Liver (tissue), 9 donors: ENCODE data around the gene TWF2. TPM values are rescaled to one million over a fixed set of nuclear protein-coding genes. Genes with fewer than 3 reads are reported as not detected.

Experiments used
- DNase-seq: peaks from one replicate; pipeline ENCODE4 v3.0.0-alpha.2; 2017; ENCODE audit warnings: low spot score
- H3K27ac ChIP-seq, 2 donors: one replicate each; pipeline ENCODE4 v1.7.0; 2013; ENCODE audit warnings: inconsistent platforms in 2 of 2, low read length in 2 of 2, control low read depth in 1 of 2, low read depth in 1 of 2, mild to moderate bottlenecking in 1 of 2
- H3K27me3 ChIP-seq, 4 donors: one replicate each; pipeline versions ENCODE4 v1.6.1 to v1.7.0; 2013; ENCODE audit warnings: low read length in 3 of 4, inconsistent platforms in 1 of 4, mild to moderate bottlenecking in 1 of 4, moderate library complexity in 1 of 4; ENCODE audit not compliant: control insufficient read depth in 4 of 4, insufficient read depth in 4 of 4
- H3K36me3 ChIP-seq, 4 donors: one replicate each; pipeline versions ENCODE4 v1.6.1 to v1.7.0; 2013; ENCODE audit warnings: low read length in 3 of 4, mild to moderate bottlenecking in 3 of 4, low read depth in 1 of 4, moderate library complexity in 1 of 4; ENCODE audit not compliant: control insufficient read depth in 4 of 4, insufficient read depth in 3 of 4
- H3K4me1 ChIP-seq, 4 donors: one replicate each; pipeline versions ENCODE4 v1.6.1 to v1.7.0; 2013; ENCODE audit warnings: low read length in 3 of 4, mild to moderate bottlenecking in 3 of 4, moderate library complexity in 1 of 4; ENCODE audit not compliant: control insufficient read depth in 4 of 4, insufficient read depth in 4 of 4
- H3K4me3 ChIP-seq, 3 donors: one replicate each; pipeline versions ENCODE4 v1.6.1 to v1.7.0; 2013; ENCODE audit warnings: low read length in 3 of 3, control low read depth in 1 of 3, low read depth in 1 of 3, mild to moderate bottlenecking in 1 of 3
- H3K9ac ChIP-seq, 2 donors: one replicate each; pipeline ENCODE4 v1.7.0; 2013; ENCODE audit warnings: low read length in 2 of 2, mild to moderate bottlenecking in 2 of 2, moderate library complexity in 2 of 2, control low read depth in 1 of 2, low read depth in 1 of 2
- H3K9me3 ChIP-seq, 4 donors: one replicate each; pipeline versions ENCODE4 v1.6.1 to v1.7.0; 2013; ENCODE audit warnings: low read length in 3 of 4; ENCODE audit not compliant: control insufficient read depth in 4 of 4
- EGR1 ChIP-seq, 2 donors: IDR thresholded peaks; 2 replicates each; pipeline ENCODE4 v1.6.1; 2016 to 2018; ENCODE audit warnings: antibody characterized with exemption in 2 of 2, low read depth in 2 of 2
- FOXA1 ChIP-seq: IDR thresholded peaks from 2 replicates; pipeline ENCODE4 v1.6.1; 2016; ENCODE audit warnings: antibody characterized with exemption
- FOXA2 ChIP-seq: IDR thresholded peaks from 2 replicates; pipeline ENCODE4 v1.6.1; 2016; ENCODE audit warnings: antibody characterized with exemption
- HNF4A ChIP-seq, 2 donors: conservative IDR thresholded peaks; 2 replicates each; pipeline ENCODE4 v1.6.1; 2016; ENCODE audit warnings: antibody characterized with exemption in 2 of 2, mild to moderate bottlenecking in 2 of 2
- NR2F2 ChIP-seq: IDR thresholded peaks from 2 replicates; pipeline ENCODE4 v1.6.1; 2016; ENCODE audit warnings: antibody characterized with exemption
- RXRA ChIP-seq, 2 donors: IDR thresholded peaks; 2 replicates each; pipeline ENCODE4 v1.6.1; 2017 to 2018; ENCODE audit warnings: antibody characterized with exemption in 2 of 2, mild to moderate bottlenecking in 1 of 2
- TAF1 ChIP-seq: conservative IDR thresholded peaks from 2 replicates; pipeline ENCODE4 v1.6.1; 2016; ENCODE audit warnings: antibody characterized with exemption, mild to moderate bottlenecking
- YY1 ChIP-seq: IDR thresholded peaks from 2 replicates; pipeline ENCODE4 v1.6.1; 2016; ENCODE audit warnings: antibody characterized with exemption, mild to moderate bottlenecking
- WGBS: extraction: QIAGEN DNeasy Blood & Tissue Kit; methylation state at CpG from one replicate; pipeline ENCODE4 v1.1.7; 2013; 5-methylcytosine and 5-hydroxymethylcytosine counted together
- polyA plus RNA-seq, 2 donors: library from polyadenylated mRNA; stranded (reverse) in 1 of 2; unstranded in 1 of 2; fragments of 200-250 nt in 1 of 2; fragments of >200 nt in 1 of 2; fragmentation: Nextera tagmentation in 1 of 2; extraction: Ambion mirVana in 1 of 2; gene quantifications; one replicate each; pipeline versions ENCODE4 v1.2.1 to v1.2.3, GENCODE V29; 2013 to 2015
- total RNA-seq, 2 donors: library from RNA; depleted of rRNA; stranded (reverse); fragments of >200 nt; gene quantifications; one replicate each; pipeline ENCODE4 v1.2.3, GENCODE V29; 2014
- TF ChIP-seq, protein P1 (sequence below): IDR thresholded peaks from 2 replicates; pipeline ENCODE4 v1.6.1; 2016; ENCODE audit warnings: antibody characterized with exemption, mild to moderate bottlenecking
- TF ChIP-seq, protein P2 (sequence below): IDR thresholded peaks from 2 replicates; pipeline ENCODE4 v1.6.1; 2016; ENCODE audit warnings: antibody characterized with exemption
- TF ChIP-seq, protein P3 (sequence below): fragments of 150-350 bp; IDR thresholded peaks from 2 replicates; pipeline ENCODE4 v1.5.1; 2017; ENCODE audit warnings: improper control_type of control experiment, low read depth, low read length; ENCODE audit not compliant: missing input control
- donor health status: healthy.
- donor health status: healthy.
- donor health status: healthy.
- donor health status: healthy.
- donor health status: healthy.

The TWF2 gene
- total and polyA plus RNA-seq, 4 donors: 12.0 to 26.3 (median 17.6) TPM

GRCh38 chr3:52248165-52248541 lies 9.2 kb upstream of the TWF2 start (continued):
- TF ChIP-seq, protein P1, sequence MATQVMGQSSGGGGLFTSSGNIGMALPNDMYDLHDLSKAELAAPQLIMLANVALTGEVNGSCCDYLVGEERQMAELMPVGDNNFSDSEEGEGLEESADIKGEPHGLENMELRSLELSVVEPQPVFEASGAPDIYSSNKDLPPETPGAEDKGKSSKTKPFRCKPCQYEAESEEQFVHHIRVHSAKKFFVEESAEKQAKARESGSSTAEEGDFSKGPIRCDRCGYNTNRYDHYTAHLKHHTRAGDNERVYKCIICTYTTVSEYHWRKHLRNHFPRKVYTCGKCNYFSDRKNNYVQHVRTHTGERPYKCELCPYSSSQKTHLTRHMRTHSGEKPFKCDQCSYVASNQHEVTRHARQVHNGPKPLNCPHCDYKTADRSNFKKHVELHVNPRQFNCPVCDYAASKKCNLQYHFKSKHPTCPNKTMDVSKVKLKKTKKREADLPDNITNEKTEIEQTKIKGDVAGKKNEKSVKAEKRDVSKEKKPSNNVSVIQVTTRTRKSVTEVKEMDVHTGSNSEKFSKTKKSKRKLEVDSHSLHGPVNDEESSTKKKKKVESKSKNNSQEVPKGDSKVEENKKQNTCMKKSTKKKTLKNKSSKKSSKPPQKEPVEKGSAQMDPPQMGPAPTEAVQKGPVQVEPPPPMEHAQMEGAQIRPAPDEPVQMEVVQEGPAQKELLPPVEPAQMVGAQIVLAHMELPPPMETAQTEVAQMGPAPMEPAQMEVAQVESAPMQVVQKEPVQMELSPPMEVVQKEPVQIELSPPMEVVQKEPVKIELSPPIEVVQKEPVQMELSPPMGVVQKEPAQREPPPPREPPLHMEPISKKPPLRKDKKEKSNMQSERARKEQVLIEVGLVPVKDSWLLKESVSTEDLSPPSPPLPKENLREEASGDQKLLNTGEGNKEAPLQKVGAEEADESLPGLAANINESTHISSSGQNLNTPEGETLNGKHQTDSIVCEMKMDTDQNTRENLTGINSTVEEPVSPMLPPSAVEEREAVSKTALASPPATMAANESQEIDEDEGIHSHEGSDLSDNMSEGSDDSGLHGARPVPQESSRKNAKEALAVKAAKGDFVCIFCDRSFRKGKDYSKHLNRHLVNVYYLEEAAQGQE: no peak

DNA sequence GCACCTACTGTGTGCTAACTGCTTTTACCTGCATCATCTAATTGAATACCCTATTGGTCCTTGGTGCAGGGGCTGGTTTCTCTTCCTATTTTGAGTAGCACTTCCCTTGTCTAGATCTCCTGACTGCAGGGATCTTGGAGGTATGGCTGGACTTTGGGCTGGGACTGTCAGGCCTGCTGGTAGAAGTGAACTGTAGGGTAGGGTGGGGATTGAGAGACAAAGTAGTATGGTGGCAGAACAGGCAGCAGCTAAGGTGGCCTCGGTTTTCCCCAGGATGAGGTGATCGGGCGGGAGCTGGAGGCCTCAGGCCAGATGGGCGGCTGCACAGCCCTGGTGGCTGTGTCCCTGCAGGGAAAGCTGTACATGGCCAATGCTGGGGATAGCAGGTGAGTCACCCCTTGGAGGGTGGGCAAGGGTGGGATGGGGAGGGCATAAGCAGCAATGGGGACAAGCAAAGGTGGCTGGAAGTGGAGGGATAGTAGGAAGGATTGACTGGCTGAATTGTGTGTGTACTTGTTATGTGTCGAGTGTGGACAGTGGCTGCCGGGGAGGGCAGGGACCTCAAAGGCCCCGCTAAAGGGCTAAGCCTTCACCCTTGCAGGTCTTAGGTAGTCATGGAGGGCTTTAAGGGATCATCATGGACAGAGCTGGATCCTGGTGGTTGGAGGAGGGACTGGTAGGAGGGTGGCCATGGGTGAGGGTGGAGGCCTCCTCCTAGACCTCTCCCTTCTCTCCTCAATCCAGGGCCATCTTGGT lies 8.6 kb upstream of the TWF2 start:
- no peaks in the 10 kb centered on the region for H3K9me3 ChIP-seq
- TF ChIP-seq, protein P1: no peak
- TF ChIP-seq, protein P2, sequence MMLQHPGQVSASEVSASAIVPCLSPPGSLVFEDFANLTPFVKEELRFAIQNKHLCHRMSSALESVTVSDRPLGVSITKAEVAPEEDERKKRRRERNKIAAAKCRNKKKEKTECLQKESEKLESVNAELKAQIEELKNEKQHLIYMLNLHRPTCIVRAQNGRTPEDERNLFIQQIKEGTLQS: no peak
- TF ChIP-seq, protein P3, sequence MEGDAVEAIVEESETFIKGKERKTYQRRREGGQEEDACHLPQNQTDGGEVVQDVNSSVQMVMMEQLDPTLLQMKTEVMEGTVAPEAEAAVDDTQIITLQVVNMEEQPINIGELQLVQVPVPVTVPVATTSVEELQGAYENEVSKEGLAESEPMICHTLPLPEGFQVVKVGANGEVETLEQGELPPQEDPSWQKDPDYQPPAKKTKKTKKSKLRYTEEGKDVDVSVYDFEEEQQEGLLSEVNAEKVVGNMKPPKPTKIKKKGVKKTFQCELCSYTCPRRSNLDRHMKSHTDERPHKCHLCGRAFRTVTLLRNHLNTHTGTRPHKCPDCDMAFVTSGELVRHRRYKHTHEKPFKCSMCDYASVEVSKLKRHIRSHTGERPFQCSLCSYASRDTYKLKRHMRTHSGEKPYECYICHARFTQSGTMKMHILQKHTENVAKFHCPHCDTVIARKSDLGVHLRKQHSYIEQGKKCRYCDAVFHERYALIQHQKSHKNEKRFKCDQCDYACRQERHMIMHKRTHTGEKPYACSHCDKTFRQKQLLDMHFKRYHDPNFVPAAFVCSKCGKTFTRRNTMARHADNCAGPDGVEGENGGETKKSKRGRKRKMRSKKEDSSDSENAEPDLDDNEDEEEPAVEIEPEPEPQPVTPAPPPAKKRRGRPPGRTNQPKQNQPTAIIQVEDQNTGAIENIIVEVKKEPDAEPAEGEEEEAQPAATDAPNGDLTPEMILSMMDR: no peak
- TF ChIP-seq FOXA1: no peak
- no peak for TF ChIP-seq FOXA2
- H3K4me1 ChIP-seq: peaks cover 3 to 23% (median 14%) of the 10 kb centered on the region in 4 donors
- H3K27me3 ChIP-seq: no peaks in the 10 kb centered on the region
- no peak for DNase-seq
- H3K4me3 ChIP-seq: no peak overlapping the region
- H3K9ac ChIP-seq: no peak overlapping the region
- peak overlapping the region in 1 of 2 donors; percentile 76 for H3K27ac ChIP-seq
- 94% methylated on average over 7 of the region's 7 CpGs for WGBS
- H3K36me3 ChIP-seq: peaks cover 0 to 13% (median 4%) of the 10 kb centered on the region in 4 donors

- peaks cover 0 to 13% (median 4%) of the 10 kb centered on the region in 4 donors for H3K36me3 ChIP-seq
- TF ChIP-seq HNF4A (conservative IDR thresholded peaks at IDR 0.05) (peak; percentile 65 to 79), NR2F2 (peak; percentile 42), YY1 (peak; percentile 53), TAF1 (no peak), RXRA (IDR thresholded peaks at IDR 0.05) (peak; percentile 67 to 77), EGR1 (IDR thresholded peaks at IDR 0.05; ENCODE audit: low read depth in 2 of 2) (no peak)
- no peak overlapping the region for H3K4me3 ChIP-seq
- no peaks in the 10 kb centered on the region for H3K27me3 ChIP-seq
- peak overlapping the region; percentile 61 to 76 for H3K27ac ChIP-seq
- no peak overlapping the region for H3K9ac ChIP-seq
- DNase-seq: no peak
- H3K9me3 ChIP-seq: no peaks in the 10 kb centered on the region
- H3K4me1 ChIP-seq: peaks cover 3 to 23% (median 14%) of the 10 kb centered on the region in 4 donors
- WGBS: 61% methylated on average over 14 of the region's 14 CpGs
Measured at GRCh38 chr3:52246728-52247408, 7.9 kb upstream of the TWF2 start.
